Trophoblast cell (in vitro differentiated cells and primary cell): Measurements from ENCODE around the gene HERC6.

ENCODE experiments used
- DNase-seq, 2 donors: peaks; one replicate each; pipeline ENCODE4 v3.0.0-alpha.2; 2016
- H2AFZ ChIP-seq: 2 replicates; pipeline ENCODE4 v1.6.1; 2013; ENCODE audit warnings: low read length, moderate library complexity, mild to moderate bottlenecking; ENCODE audit not compliant: insufficient read depth, poor library complexity
- H2AK5ac ChIP-seq: 2 replicates; pipeline ENCODE4 v1.6.1; 2013; ENCODE audit warnings: mild to moderate bottlenecking, low read length
- H2BK120ac ChIP-seq: 2 replicates; pipeline ENCODE4 v1.6.1; 2013; ENCODE audit warnings: low read length, mild to moderate bottlenecking, moderate library complexity; ENCODE audit not compliant: insufficient read depth, poor library complexity
- H2BK12ac ChIP-seq: 2 replicates; pipeline ENCODE4 v1.6.1; 2013; ENCODE audit warnings: mild to moderate bottlenecking, low read length, moderate library complexity
- H2BK5ac ChIP-seq: 2 replicates; pipeline ENCODE4 v1.6.1; 2013; ENCODE audit warnings: low read length, low read depth, moderate library complexity, mild to moderate bottlenecking; ENCODE audit not compliant: poor library complexity
- H3K14ac ChIP-seq: 2 replicates; pipeline ENCODE4 v1.6.1; 2013; ENCODE audit warnings: mild to moderate bottlenecking, low read length
- H3K18ac ChIP-seq: 2 replicates; pipeline ENCODE4 v1.6.1; 2013; ENCODE audit warnings: mild to moderate bottlenecking, low read length
- H3K23ac ChIP-seq: 2 replicates; pipeline ENCODE4 v1.6.1; 2013; ENCODE audit warnings: low read length
- H3K27ac ChIP-seq: 2 replicates; pipeline ENCODE4 v1.5.1; 2013; ENCODE audit warnings: low read depth, mild to moderate bottlenecking, inconsistent platforms, low read length, moderate library complexity
- H3K27me3 ChIP-seq: 2 replicates; pipeline ENCODE4 v1.6.1; 2013; ENCODE audit warnings: inconsistent platforms, mild to moderate bottlenecking, low read length, moderate library complexity; ENCODE audit not compliant: insufficient read depth
- H3K36me3 ChIP-seq, 2 experiments: 1 replicate in 1 of 2; 2 replicates in 1 of 2; pipeline ENCODE4 v1.6.1; 2013; ENCODE audit warnings: low read length in 2 of 2, mild to moderate bottlenecking in 2 of 2, moderate library complexity in 1 of 2; ENCODE audit not compliant: insufficient read depth in 2 of 2, control insufficient read depth in 1 of 2
- H3K4ac ChIP-seq: 2 replicates; pipeline ENCODE4 v1.6.1; 2013; ENCODE audit warnings: low read depth, mild to moderate bottlenecking, low read length, moderate library complexity
- H3K4me1 ChIP-seq, 2 experiments: 1 replicate in 1 of 2; 2 replicates in 1 of 2; pipeline ENCODE4 v1.6.1; 2013; ENCODE audit warnings: low read length in 2 of 2, mild to moderate bottlenecking in 2 of 2, moderate library complexity in 1 of 2; ENCODE audit not compliant: insufficient read depth in 2 of 2, control insufficient read depth in 1 of 2
- H3K4me2 ChIP-seq: 2 replicates; pipeline ENCODE4 v1.6.1; 2013; ENCODE audit warnings: inconsistent platforms, mild to moderate bottlenecking, low read length, moderate library complexity
- H3K4me3 ChIP-seq: 2 replicates; pipeline ENCODE4 v1.5.1; 2013; ENCODE audit warnings: mild to moderate bottlenecking, low read depth, low read length, inconsistent platforms
- H3K79me1 ChIP-seq: one replicate; pipeline ENCODE4 v1.6.1; 2013; ENCODE audit warnings: low read length
- H3K79me2 ChIP-seq: 2 replicates; pipeline ENCODE4 v1.6.1; 2013; ENCODE audit warnings: low read length, mild to moderate bottlenecking; ENCODE audit not compliant: control insufficient read depth, insufficient read depth, poor library complexity
- H3K9ac ChIP-seq: 2 replicates; pipeline ENCODE4 v1.6.1; 2013; ENCODE audit warnings: mild to moderate bottlenecking, low read length
- H3K9me3 ChIP-seq: 2 replicates; pipeline ENCODE4 v1.6.1; 2013; ENCODE audit warnings: low read depth, mild to moderate bottlenecking, control low read depth, inconsistent platforms, low read length; ENCODE audit not compliant: insufficient read depth
- H4K12ac ChIP-seq: 2 replicates; pipeline ENCODE4 v1.6.1; 2013; ENCODE audit warnings: low read depth, mild to moderate bottlenecking, low read length, moderate library complexity
- H4K8ac ChIP-seq: 2 replicates; pipeline ENCODE4 v1.6.1; 2013; ENCODE audit warnings: low read depth, mild to moderate bottlenecking, low read length, moderate library complexity
- H4K91ac ChIP-seq: one replicate; pipeline ENCODE4 v1.6.1; 2013; ENCODE audit warnings: low read depth, mild to moderate bottlenecking, low read length, moderate library complexity
- WGBS: extraction: QIAGEN DNeasy Blood & Tissue Kit; methylation state at CpG from one replicate; pipeline ENCODE4 v1.1.7; 2013; ENCODE audit warnings: missing lambda C conversion rate; ENCODE audit not compliant: insufficient read length, insufficient coverage; ENCODE audit errors: extremely low coverage; 5-methylcytosine and 5-hydroxymethylcytosine counted together

Gene HERC6

GRCh38 chr4:88391703-88392102, 13.1 kb downstream of the HERC6 start:
- no peak overlapping the region for H2AFZ ChIP-seq

GRCh38 chr4:88396681-88397080, 18.0 kb downstream of the HERC6 start:
- no peak overlapping the region for H2BK12ac ChIP-seq
- H2AK5ac ChIP-seq, result no peak overlapping the region
- no peaks in the 10 kb centered on the region for H3K4me1 ChIP-seq
- H2AFZ ChIP-seq, result no peak overlapping the region
- H3K4me3 ChIP-seq, result no peak overlapping the region
- no peak overlapping the region for H3K23ac ChIP-seq
- no peaks in the 10 kb centered on the region for H3K79me1 ChIP-seq
- H3K4ac ChIP-seq, result no peak overlapping the region
- no peak overlapping the region for H3K14ac ChIP-seq
- no peak overlapping the region for H3K4me2 ChIP-seq
- H4K91ac ChIP-seq, result no peak overlapping the region
- no peaks in the 10 kb centered on the region for H3K79me2 ChIP-seq
- no peaks in the 10 kb centered on the region for H3K9me3 ChIP-seq
- H3K36me3 ChIP-seq, result no peaks in the 10 kb centered on the region
- H4K8ac ChIP-seq, result no peak overlapping the region
- H3K27me3 ChIP-seq, result no peaks in the 10 kb centered on the region
- H2BK5ac ChIP-seq, result no peak overlapping the region
- WGBS, result no CpG with 5 or more reads among the region's 2 CpGs
- no peak overlapping the region for H3K9ac ChIP-seq
- H3K18ac ChIP-seq, result no peak overlapping the region
- H2BK120ac ChIP-seq, result no peak overlapping the region
- H4K12ac ChIP-seq, result no peak overlapping the region
- no peak overlapping the region for H3K27ac ChIP-seq
- DNase-seq, result no peak

More at GRCh38 chr4:88391703-88392102, 13.1 kb downstream of the HERC6 start:
- Histone ChIP-seq H3K4me3 (no peak overlapping the region), H3K79me2 (no peaks in the 10 kb centered on the region), H4K12ac (no peak overlapping the region), H3K4ac (no peak overlapping the region), H2AK5ac (no peak overlapping the region), H4K91ac (no peak overlapping the region), H3K18ac (no peak overlapping the region), H4K8ac (no peak overlapping the region), H3K27me3 (no peaks in the 10 kb centered on the region), H3K27ac (no peak overlapping the region), H3K9ac (no peak overlapping the region), H2BK5ac (no peak overlapping the region), H2BK120ac (no peak overlapping the region), H3K14ac (no peak overlapping the region), H3K36me3 (no peaks in the 10 kb centered on the region), H3K4me2 (no peak overlapping the region), H3K9me3 (no peaks in the 10 kb centered on the region), H3K4me1 (no peaks in the 10 kb centered on the region), H2BK12ac (no peak overlapping the region), H3K23ac (no peak overlapping the region), H3K79me1 (no peaks in the 10 kb centered on the region)
- no peak for DNase-seq
- 100% methylated on average over 1 of the region's 1 CpG for WGBS

GRCh38 chr4:88398381-88398780, 19.7 kb downstream of the HERC6 start:
- Histone ChIP-seq H2AFZ (no peak overlapping the region), H3K4me1 (no peaks in the 10 kb centered on the region), H3K27ac (no peak overlapping the region), H3K4me3 (no peak overlapping the region), H3K36me3 (no peaks in the 10 kb centered on the region), H4K12ac (no peak overlapping the region), H4K91ac (no peak overlapping the region), H3K79me2 (no peaks in the 10 kb centered on the region), H4K8ac (no peak overlapping the region), H2BK120ac (no peak overlapping the region), H2BK5ac (no peak overlapping the region), H3K9ac (no peak overlapping the region), H3K23ac (no peak overlapping the region), H2BK12ac (no peak overlapping the region), H3K4me2 (no peak overlapping the region), H3K27me3 (no peaks in the 10 kb centered on the region), H3K9me3 (no peaks in the 10 kb centered on the region), H3K18ac (no peak overlapping the region), H2AK5ac (no peak overlapping the region), H3K14ac (no peak overlapping the region), H3K4ac (no peak overlapping the region), H3K79me1 (no peaks in the 10 kb centered on the region)
- WGBS, result no CpG with 5 or more reads among the region's 2 CpGs
- no peak for DNase-seq

- H2AFZ ChIP-seq, result no peak overlapping the region
- no CpG with 5 or more reads among the region's 2 CpGs for WGBS
Observed at GRCh38 chr4:88409206-88409605, 30.6 kb downstream of the HERC6 start.

More at GRCh38 chr4:88409206-88409605, 30.6 kb downstream of the HERC6 start:
- DNase-seq, result no peak
- H2BK120ac ChIP-seq, result no peak overlapping the region
- H3K27ac ChIP-seq, result no peak overlapping the region
- H2BK12ac ChIP-seq, result no peak overlapping the region
- no peaks in the 10 kb centered on the region for H3K9me3 ChIP-seq
- H3K4ac ChIP-seq, result no peak overlapping the region
- H3K4me3 ChIP-seq, result no peak overlapping the region
- no peaks in the 10 kb centered on the region for H3K79me2 ChIP-seq
- H3K36me3 ChIP-seq, result no peaks in the 10 kb centered on the region
- no peak overlapping the region for H3K4me2 ChIP-seq
- no peaks in the 10 kb centered on the region for H3K27me3 ChIP-seq
- H4K8ac ChIP-seq, result no peak overlapping the region
- H3K14ac ChIP-seq, result no peak overlapping the region
- H3K9ac ChIP-seq, result no peak overlapping the region
- no peak overlapping the region for H2BK5ac ChIP-seq
- no peak overlapping the region for H4K91ac ChIP-seq
- no peak overlapping the region for H3K18ac ChIP-seq
- H3K79me1 ChIP-seq, result no peaks in the 10 kb centered on the region
- H4K12ac ChIP-seq, result no peak overlapping the region
- H3K23ac ChIP-seq, result no peak overlapping the region
- no peak overlapping the region for H2AK5ac ChIP-seq
- no peaks in the 10 kb centered on the region for H3K4me1 ChIP-seq
